KBM-7 (cell line): ENCODE results near the gene LYPD5.
"Not testable (repeated sequence)": the region's sequence is repeated elsewhere in the genome, so short reads cannot be mapped to it uniquely, and the experiment has no call there.

Source experiments
- DNase-seq: peaks from one replicate; pipeline ENCODE4 v3.0.0-alpha.2; 2015
- in situ Hi-C: fragments of 300-500 bp; cut with MboI; formaldehyde crosslinking; loops from 2 replicates; pipeline ENCODE4 v1.14.3; 2020; ENCODE audit warnings: low sequenced_read_pairs, low pct_unique_long_range_greater_than_20kb, mixed read lengths

LYPD5 gene

DNA sequence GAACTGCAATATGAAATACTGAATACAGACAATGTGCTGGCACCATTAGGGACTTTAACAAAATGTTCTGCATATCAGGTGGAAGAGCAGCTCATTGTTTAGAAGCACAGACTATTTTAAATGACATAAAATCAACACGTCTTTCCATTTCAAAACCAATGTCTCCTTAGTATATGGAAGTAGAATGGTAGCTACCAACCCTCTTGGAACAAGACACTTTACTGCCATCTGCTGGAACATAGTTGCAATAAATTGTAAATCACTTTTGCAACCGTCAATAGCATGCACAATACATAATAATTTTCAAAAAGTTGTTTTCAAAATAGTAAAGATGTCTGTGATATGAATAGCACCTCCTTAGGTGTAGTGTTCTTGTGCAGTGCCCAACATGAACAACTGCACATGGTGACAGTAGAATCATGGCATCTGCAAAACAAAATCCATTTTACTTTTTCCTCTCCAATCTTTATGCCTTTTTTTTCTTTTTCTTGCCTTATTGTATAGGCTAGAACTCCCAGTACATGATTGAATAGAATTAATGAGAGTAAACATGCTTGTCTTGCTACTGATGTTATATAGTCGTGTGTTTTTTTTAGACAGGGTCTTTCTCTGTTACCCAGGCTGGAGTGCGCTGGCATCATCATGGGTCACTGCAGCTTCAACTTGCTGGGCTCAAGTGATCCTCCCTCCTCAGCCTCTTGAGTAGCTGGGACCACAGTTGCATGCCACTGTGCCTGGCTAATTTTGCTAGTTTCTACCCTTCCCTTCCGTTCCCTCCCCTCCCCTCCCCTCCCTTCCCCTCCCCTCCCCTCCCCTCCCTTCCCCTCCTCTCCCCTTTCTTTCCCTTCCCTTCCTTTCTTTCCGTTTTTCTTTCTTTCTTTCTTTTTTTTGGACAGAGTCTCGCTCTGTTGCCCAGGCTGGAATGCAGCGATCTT lies 7.8 kb upstream of the LYPD5 start:
- DNase-seq: peak; percentile 67
- in situ Hi-C loops: no loop called here

DNA sequence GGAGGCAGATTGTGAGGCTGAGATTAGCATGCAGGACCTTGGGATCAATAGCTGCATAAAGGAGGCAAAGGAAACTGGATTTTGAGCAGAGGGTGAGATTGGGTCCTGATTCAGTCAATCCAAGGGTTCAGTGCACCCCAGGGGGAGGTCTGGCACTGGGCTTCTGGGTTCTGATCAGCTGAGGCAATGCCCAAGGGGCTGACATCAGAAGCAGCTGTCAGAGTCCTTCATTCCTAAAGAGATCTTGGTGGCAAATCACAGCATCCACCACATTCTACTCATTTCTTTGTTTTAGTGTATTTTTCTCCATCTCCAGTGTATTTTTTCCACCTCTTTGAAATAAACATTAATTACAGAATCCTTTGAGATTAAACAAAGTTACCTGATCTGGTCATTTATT lies 5.4 kb upstream of the LYPD5 start:
- DNase-seq: no peak
- in situ Hi-C loops: no loop called here

DNA sequence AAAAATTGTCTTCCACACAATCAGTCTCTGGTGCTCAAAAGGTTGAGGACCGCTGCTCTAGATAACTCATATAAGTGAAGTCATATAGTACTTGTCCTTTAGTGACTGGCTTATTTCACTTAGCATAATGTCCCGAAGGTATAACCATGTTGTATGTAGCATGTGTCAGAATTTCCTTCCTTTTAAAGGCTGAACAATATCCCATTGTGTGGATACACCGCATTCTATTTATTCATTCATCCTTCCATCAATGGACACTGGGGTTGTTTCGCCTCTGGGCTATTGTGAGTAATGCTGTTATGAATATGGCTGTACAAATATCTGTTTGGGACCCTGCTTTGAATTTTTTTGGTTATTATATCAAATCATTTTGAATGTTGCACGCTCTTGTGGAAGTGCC lies 4.6 kb upstream of the LYPD5 start:
- in situ Hi-C loops: no loop called here
- DNase-seq: no peak

DNA sequence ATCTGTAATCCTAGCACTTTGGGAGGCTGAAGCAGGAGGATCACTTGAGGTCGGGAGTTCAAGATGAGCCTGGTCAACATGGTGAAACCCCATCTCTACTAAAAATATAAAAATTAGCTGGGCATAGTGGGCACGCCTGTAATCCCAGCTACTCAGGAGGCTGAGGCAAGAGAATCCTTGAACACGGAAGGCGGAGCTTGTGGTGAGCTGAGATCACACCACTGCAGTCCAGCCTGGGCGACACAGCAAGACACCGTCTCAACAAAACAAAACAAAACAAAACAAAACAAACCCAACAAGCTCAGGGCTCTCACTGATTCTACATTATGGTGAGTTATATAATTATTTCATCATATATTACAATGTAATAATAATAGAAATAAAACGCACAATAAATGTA lies 4.2 kb upstream of the LYPD5 start:
- in situ Hi-C loops, DNase-seq: not testable (repeated sequence)

DNA sequence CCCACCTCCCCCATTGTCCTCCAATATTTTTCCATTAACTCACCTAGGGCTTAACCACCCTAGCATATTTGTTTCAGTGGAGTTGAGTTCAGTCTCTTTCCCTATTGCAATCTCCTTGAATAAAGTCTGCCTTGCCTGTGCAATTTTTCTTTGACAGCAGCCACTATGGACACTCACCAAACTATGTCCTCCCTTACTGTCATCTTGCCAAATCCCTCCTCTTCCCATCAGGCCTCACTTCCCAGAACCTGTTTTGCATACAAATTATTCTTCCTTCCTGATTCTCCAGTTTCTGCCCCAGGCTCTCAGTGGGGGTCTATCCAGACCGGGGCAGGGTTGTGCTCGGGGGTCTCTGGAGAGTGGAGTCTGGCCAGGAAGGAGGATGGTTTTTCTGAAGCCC lies 2.2 kb upstream of the LYPD5 start:
- in situ Hi-C loops: no loop called here
- DNase-seq: no peak

DNA sequence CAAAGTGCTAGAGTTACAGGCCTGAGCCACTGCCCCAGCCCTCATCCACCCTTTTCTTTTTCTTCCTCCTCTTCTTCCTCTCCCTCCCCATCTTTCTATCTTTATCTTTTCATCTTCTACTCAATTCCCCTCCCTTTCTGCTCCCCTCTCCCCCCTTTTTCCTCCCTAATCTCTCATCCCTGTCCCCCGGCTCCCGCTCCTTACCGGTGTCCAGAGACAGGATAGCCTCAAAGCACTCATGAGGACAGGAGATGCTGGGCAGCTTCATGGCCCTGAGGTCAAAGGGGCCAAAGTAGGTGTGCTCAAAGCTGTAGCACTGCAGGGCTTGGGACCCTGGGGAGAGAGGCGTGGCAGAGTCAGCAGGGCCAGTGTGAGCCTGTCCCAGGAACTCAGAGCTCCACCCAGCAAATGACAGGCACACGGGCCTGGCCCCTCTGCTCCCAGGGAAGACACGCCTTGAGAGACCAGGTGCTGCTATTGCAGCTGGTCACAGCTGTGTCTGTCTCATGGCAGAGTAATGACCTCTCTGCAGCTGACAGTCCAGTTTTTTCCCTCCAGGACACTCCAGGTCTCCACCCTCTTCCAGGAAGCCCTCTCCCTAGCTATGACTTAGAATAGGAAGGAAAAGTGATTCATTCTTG lies 2.6 kb downstream of the LYPD5 start:
- no peak for DNase-seq
- in situ Hi-C loops: no loop called here

DNA sequence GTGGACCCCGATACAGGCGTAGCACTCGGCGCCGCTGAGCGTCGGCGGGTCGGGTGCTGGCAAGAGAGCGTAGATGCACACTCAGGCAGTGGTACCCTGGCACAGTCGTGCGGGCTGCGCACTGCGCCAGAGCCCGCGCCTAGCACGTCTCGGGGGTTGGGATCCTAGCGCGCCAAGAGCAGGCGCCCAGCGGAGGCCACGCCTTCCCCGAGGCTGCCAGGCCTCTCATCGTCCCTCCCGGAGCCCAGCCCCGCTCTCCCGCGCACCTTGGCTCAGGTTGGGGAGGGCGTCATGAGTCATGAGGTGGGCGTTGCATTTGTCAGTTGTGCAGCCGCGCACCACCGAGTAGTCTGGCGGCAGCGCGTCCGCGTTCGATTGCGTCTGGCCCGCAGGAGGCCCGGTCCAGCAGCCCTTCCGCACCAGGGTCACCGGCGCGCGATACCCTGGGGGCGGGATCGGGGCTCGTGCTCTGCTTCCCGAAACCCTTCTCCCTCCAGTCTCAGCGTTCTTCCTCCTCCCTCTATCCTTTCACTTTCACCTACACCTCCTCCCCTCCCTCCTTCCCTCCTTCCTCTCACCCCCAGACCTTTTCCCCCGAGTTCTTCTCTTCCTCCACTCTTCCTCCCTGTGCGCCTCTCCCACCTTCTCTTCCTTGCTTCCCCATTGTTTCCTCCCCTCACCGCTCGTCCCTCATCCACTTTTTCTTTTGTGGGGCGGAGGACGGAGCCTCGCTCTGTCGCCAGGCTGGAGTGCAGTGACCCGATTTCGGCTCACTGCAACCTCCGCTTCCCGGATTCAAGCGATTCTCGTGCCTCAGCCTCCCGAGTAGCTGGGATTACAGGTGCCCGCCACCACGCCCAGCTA lies 3.5 kb downstream of the LYPD5 start:
- in situ Hi-C loops: no loop called here

DNA sequence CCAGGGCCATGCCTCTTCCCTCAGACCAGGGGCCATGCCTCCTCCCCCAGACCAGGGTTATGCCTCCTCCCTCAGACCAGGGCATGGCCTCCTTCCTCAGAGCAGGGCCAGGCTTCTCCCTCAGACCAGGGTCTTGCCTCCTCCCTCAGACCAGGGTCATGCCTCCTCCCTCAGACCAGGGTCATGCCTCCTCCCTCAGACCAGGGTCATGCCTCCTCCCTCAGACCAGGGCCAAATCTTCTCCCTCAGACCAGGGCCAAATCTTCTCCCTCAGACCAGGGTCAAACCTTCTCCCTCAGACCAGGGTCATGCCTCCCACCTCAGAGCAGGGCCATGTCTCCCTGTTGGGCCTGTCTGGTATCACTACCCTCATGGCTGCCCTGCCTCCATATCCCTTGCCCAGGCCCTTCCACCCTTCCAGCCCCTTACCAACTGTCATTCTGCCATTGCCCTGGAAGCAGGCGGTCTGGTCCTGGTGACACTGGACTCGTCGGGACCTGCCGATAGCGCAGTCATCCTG lies 4.2 kb downstream of the LYPD5 start:
- DNase-seq: no peak
- in situ Hi-C loops: no loop called here

More for the DNA sequence above, 3.5 kb downstream of the LYPD5 start:
- DNase-seq: no peak

DNA sequence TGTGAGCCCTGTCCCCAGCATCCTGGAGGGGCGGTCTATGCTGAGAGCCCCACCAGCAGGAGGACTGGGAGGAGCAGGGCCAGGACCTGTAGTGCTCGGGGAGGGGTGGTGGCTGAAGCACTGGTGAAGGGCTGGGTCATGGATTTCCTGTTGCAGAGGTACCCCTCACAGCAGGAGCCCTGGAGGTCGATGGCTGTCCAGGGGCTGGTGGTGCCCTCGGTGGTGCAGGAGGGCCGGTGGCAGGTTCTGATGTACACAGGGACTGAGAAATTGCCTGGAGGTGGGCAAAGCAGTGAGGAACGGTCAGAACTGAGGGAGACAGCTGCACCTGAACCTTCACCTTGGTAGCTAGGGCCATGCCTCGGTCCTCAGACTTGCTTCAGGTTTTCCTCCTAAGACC lies 4.7 kb downstream of the LYPD5 start:
- no peak for DNase-seq
- in situ Hi-C loops: no loop called here

DNA sequence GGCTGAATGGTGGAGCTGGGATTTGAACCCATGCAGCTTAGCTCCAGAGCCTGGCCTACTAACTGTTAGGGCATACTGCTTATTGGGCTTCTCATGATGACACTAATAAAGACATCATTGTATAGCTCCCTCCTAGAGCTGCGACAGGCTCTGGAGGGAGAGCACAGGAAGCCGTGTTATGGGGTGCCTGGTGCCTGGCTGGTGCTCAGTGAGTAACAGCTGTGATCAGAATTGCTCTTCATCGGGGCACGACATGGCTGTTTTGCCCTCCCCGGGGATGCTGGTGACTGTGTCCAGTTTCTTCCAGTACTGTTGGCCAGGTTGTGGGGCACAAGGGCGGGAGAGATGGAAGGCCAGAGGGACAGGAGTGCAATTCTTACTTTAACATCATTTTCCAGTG lies 5.1 kb downstream of the LYPD5 start:
- DNase-seq: no peak
- in situ Hi-C loops: no loop called here

DNA sequence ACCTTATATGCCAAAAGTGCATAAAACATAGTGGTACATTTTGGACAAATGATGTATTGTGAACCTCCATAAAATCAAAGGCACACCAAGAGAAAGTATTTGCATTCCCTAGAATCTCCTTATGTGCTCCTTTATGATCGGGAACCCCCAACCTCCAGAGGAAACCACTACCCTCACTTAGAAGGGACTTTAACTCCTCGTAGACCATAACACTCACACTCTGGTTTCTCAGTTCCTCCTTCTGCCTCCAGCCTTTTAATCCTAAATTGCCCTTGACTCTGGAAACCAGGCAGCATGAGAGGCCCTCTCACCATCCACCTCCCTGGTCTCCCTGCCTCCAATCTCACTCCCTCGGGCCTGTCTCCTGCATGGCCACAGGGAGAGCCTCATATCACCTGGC lies 11.7 kb downstream of the LYPD5 start:
- DNase-seq: peak; percentile 15
- in situ Hi-C loops: no loop called here

DNA sequence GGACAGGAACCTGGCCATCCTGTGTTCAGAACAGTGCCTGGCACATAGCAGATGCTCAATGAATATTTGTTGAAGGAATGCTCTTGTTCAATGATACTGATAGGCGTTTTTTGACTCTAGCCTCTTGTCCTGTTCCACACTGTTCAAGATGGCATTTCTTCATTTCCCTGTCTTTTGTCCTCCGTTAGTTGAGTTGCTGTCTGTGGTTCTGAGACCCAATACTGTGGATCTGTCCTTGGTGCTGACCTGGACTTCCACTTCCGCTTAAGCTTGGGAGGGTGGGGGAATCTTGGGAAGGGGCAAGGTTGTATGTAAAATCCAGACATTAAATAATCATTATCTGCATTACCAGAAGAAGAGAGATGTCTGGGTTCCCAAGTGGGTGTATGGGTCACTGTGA lies 13.2 kb downstream of the LYPD5 start:
- DNase-seq: peak; percentile 71
- in situ Hi-C loops: no loop called here

DNA sequence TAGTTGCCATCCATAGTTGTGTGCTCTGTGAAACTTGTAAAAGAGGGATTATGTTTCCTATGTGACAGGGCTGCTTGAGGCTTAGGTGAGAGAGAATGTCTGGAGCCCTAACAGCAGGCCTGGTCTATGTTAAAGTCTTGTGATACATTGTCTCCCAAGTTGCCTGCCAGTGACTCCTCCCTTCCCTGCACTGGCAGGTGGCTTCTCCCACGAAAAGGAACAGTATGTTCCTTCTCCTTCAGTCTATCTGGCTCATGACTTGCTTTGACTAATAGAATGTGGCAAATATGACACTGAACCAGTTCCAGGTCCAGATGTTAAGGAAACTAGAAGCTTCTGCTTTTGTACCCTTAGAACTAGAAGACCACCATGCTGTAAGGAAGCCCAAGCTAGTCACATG lies 15.6 kb downstream of the LYPD5 start:
- DNase-seq: no peak
- in situ Hi-C loops: no loop called here

DNA sequence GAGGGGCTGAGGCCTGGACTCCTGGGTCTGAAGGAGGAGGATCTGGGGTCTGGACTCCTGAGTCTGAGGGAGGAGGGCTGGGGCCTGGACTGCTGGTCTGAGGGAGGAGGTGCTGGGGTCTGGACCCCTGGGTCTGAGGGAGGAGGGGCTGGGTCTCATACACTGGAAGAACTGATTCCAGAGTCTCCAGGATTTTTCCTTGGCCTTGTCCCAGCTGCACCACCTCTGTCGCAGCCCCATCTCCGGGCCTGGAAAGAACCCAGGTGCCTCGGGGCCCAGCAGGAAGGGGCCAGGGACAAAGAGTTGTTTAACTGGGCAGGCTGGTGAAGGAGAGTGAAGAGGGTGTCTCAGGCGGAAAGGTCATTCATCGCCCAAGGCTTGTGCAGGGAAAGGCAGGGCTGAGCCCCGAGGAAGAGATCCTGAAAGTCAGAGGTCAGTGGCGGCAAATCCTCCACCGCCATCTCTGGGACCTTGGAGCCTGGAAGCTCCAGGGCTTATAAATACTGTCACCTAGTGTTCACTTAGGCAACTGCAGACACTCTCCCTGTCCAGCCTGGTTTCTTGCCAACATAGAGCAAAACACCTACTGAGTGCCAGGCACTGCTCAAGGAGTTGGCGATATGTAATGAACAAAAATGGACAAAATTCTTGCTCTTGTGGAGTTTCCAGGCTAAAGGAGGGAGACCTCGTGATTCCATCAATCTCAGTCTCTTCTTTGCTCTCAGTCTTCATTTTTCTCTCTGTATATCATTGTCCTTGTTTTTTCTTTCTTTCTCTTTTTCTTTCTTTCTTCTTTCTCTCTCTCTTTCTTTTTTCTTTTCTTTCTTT lies 17.1 kb downstream of the LYPD5 start:
- peak; percentile 82 for DNase-seq
- in situ Hi-C loops: no loop called here

DNA sequence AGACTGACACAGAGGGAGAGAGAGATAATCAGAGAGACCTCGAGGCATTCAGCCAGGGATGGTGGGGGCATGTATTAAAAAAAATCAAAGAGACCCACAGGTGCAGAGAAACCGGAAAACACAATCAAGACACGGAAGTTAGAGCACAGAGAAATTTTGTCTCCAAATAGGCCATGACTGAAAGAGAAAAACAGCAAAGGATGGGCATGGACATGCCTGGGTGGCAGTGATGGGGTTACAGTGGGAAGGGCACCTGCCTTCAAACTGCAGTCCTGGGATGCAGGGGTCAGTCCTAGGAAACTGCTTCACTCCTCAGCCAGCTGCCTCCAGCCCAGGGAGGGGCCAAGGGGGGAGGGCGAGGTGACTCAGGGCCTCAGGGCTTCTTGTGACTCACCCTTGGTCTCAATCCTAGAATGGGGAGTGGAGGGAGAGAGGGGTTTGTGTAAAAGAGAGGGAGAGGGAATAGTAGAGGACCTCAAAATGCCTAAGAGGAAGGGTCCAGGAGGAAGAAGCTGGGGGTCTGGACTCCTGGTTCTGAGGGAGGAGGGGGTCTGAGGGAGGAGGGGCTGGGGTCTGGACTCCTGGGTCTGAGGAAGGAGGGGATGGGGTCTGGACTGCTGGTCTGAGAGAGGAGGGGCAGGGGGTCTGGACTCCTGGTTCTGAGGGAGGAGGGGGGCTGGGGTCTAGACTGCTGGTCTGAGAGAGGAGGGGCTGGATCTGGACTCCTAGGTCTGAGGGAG lies 17.8 kb downstream of the LYPD5 start:
- no peak for DNase-seq
- in situ Hi-C loops: no loop called here

DNA sequence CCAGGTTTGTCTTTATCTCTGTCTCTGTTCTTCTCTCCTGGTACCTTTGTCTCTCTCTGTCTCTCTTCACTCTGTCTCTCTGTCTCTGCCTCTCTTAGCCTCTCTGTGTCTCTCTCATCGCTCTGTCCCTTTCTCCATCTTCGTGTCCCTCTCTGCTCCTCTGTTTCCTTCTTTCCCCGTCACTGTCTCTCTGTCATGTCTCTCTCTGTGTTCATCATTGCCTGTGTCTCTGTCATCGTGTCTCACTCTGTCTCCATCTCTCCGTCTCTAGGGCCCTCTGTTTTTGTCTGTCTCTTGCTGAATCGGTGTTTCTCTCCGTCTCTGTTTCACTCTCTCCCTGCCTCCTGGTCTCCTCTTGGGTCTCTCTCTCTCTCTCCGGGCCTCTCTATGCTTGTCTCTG lies 18.6 kb downstream of the LYPD5 start:
- in situ Hi-C loops: no loop called here
- no peak for DNase-seq

DNA sequence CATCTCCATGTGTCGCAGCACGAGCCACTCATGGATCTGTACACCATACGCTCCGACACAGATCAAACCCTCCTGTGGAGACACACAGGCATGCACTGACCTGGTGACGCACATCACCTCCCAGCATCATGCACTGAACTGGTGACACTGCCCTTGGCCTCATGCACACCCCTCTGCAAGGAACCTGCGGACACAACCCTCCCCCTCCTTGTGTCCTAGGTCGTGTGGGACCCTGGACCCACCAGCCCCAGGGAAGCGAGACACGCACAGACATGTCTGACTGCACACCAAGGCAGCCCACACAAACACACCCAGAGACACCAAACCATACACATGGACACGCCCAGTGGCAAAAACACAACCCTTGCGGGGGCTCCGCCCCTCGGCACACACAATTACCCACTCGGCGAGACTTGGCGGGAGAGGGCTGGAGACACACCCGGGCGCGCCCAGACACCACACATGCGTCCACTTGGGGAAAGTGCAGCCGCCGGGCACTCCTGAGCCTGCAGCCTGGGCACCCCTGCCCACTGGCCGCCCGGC lies 19.5 kb downstream of the LYPD5 start:
- in situ Hi-C loops: no loop called here
- DNase-seq: peak; percentile 51

DNA sequence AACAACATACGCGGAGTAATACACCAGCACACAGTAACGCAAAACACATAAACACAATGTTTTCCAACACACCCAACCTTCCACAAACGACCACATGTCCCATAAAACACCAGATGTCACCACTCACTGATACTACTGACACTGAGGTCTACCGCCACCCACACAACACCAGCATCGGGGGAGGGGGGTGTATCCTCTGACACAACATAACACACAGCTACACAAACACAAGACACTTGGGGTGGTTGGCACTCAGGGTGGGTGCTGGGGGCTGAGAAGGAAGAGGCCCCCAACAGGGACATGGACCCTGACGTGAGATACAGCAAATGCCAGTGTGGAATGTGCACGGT lies 20.0 kb downstream of the LYPD5 start:
- in situ Hi-C loops: no loop called here
- DNase-seq: peak; percentile 26
